Tibial artery (tissue), 4 donors: Measurements from ENCODE around the gene CRB2.

Experiments
- DNase-seq, 2 donors: peaks; one replicate each; pipeline ENCODE4 v3.0.0-alpha.2; 2019
- H3K27ac ChIP-seq, 2 donors: fragments of 200-600 bp; sonication (generic) in 1 of 2; 1 replicate in 1 of 2; 2 replicates in 1 of 2; pipeline ENCODE4 v1.5.1; 2018 to 2019; ENCODE audit warnings: mild to moderate bottlenecking in 1 of 2
- H3K27me3 ChIP-seq, 2 donors: fragments of 200-600 bp; sonication (generic) in 1 of 2; one replicate each; pipeline versions ENCODE4 v1.5.1 to v1.6.0; 2016 to 2019
- H3K36me3 ChIP-seq, 3 donors: fragments of 200-600 bp; sonication (generic) in 2 of 3; one replicate each; pipeline ENCODE4 v1.5.1; 2016 to 2019; ENCODE audit warnings: mild to moderate bottlenecking in 2 of 3
- H3K4me1 ChIP-seq, 4 donors: fragments of 200-600 bp; sonication (generic) in 2 of 4; 1 replicate in 3 of 4; 2 replicates in 1 of 4; pipeline ENCODE4 v1.5.1; 2016 to 2019
- H3K4me3 ChIP-seq, 2 donors: fragments of 200-600 bp; sonication (generic) in 1 of 2; 1 replicate in 1 of 2; 2 replicates in 1 of 2; pipeline ENCODE4 v1.5.1; 2018 to 2019; ENCODE audit warnings: mild to moderate bottlenecking in 2 of 2
- H3K9me3 ChIP-seq, 3 donors: fragments of 200-600 bp; sonication (generic) in 1 of 3; one replicate each; pipeline ENCODE4 v1.5.1; 2016 to 2019
- CTCF ChIP-seq, 2 experiments: fragments of 200-600 bp in 1 of 2; fragments of 450-650 bp in 1 of 2; IDR thresholded peaks; one replicate each; pipeline ENCODE4 v1.5.1; 2017 to 2019; ENCODE audit warnings: antibody characterized with exemption in 2 of 2, mild to moderate bottlenecking in 1 of 2, moderate library complexity in 1 of 2
- intact Hi-C: fragments of 100-400 bp; cut with DNase I; formaldehyde crosslinking; loops from one replicate; pipeline ENCODE4 v1.15.0; 2023; ENCODE audit warnings: low total_unique reads

The CRB2 gene

GRCh38 chr9:123342247-123342646 lies 13.8 kb upstream of the CRB2 start:
- no peak for DNase-seq
- TF ChIP-seq CTCF (IDR thresholded peaks at IDR 0.05), result no peak
- Histone ChIP-seq H3K4me1 (peaks cover 0 to 21% (median 9%) of the 10 kb centered on the region in 4 donors), H3K4me3 (no peak overlapping the region), H3K9me3 (no peaks in the 10 kb centered on the region), H3K36me3 (no peaks in the 10 kb centered on the region), H3K27ac (no peak overlapping the region), H3K27me3 (no peaks in the 10 kb centered on the region)
- intact Hi-C loops, result no loop called here

- no peak for TF ChIP-seq CTCF (IDR thresholded peaks at IDR 0.05)
- H3K4me3 ChIP-seq, result no peak overlapping the region
- H3K4me1 ChIP-seq, result peaks cover 0 to 21% (median 9%) of the 10 kb centered on the region in 4 donors
- no peaks in the 10 kb centered on the region for H3K9me3 ChIP-seq
- H3K36me3 ChIP-seq, result no peaks in the 10 kb centered on the region
- H3K27me3 ChIP-seq, result peaks cover 0 to 5% of the 10 kb centered on the region in 2 donors
- H3K27ac ChIP-seq, result no peak overlapping the region
- DNase-seq, result no peak
- intact Hi-C loops, result no loop called here
Observed at GRCh38 chr9:123343443-123344191, 12.4 kb upstream of the CRB2 start.

GRCh38 chr9:123344192-123344949 lies 11.6 kb upstream of the CRB2 start:
- DNase-seq, result peak in 1 of 2 donors; percentile 57
- Histone ChIP-seq H3K4me3 (no peak overlapping the region), H3K27ac (no peak overlapping the region), H3K27me3 (peaks cover 0 to 12% of the 10 kb centered on the region in 2 donors), H3K4me1 (peaks cover 0 to 14% (median 8%) of the 10 kb centered on the region in 4 donors), H3K36me3 (no peaks in the 10 kb centered on the region), H3K9me3 (no peaks in the 10 kb centered on the region)
- intact Hi-C loops, result no loop called here
- TF ChIP-seq CTCF (IDR thresholded peaks at IDR 0.05), result no peak

GRCh38 chr9:123345567-123345955 lies 10.4 kb upstream of the CRB2 start:
- H3K27me3 ChIP-seq, result peaks cover 0 to 23% of the 10 kb centered on the region in 2 donors
- peaks cover 0 to 8% (median under 1%) of the 10 kb centered on the region in 4 donors for H3K4me1 ChIP-seq
- no peak for TF ChIP-seq CTCF (IDR thresholded peaks at IDR 0.05)
- DNase-seq, result no peak
- H3K9me3 ChIP-seq, result no peaks in the 10 kb centered on the region
- intact Hi-C loops, result no loop called here
- no peaks in the 10 kb centered on the region for H3K36me3 ChIP-seq
- no peak overlapping the region for H3K27ac ChIP-seq
- H3K4me3 ChIP-seq, result no peak overlapping the region

- no peaks in the 10 kb centered on the region for H3K9me3 ChIP-seq
- DNase-seq, result peak in 1 of 2 donors; percentile 59
- no peak overlapping the region for H3K4me3 ChIP-seq
- H3K36me3 ChIP-seq, result no peaks in the 10 kb centered on the region
- no peak overlapping the region for H3K27ac ChIP-seq
- peaks cover 0 to 8% (median 0%) of the 10 kb centered on the region in 4 donors for H3K4me1 ChIP-seq
- intact Hi-C loops, result no loop called here
- no peak for TF ChIP-seq CTCF (IDR thresholded peaks at IDR 0.05)
- H3K27me3 ChIP-seq, result peaks cover 0 to 26% of the 10 kb centered on the region in 2 donors
Observed at GRCh38 chr9:123346026-123346425, 10.0 kb upstream of the CRB2 start.
